ENCODE data around the gene KCNQ5.

- TF ChIP-seq CREB1 (CRISPR knock-in tag; IDR thresholded peaks at IDR 0.05) (no peak), GTF2I (CRISPR knock-in tag; conservative IDR thresholded peaks at IDR 0.05) (no peak), CTCF (IDR thresholded peaks at IDR 0.05) (no peak), ATF2 (CRISPR knock-in tag; IDR thresholded peaks at IDR 0.05; ENCODE audit: borderline replicate concordance, low read depth) (no peak), USF1 (CRISPR knock-in tag; IDR thresholded peaks at IDR 0.05) (no peak)
- TF ChIP-seq, protein P1, sequence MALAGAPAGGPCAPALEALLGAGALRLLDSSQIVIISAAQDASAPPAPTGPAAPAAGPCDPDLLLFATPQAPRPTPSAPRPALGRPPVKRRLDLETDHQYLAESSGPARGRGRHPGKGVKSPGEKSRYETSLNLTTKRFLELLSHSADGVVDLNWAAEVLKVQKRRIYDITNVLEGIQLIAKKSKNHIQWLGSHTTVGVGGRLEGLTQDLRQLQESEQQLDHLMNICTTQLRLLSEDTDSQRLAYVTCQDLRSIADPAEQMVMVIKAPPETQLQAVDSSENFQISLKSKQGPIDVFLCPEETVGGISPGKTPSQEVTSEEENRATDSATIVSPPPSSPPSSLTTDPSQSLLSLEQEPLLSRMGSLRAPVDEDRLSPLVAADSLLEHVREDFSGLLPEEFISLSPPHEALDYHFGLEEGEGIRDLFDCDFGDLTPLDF (CRISPR knock-in tag; IDR thresholded peaks at IDR 0.05), result no peak
Measured at GRCh38 chr6:73234733-73235132, 612.9 kb downstream of the KCNQ5 start.

All from WTC11 (cell line).